Sigmoid colon (tissue), 4 donors: ENCODE results near the gene CACNA2D3.

Experiments
- EP300 ChIP-seq, 4 donors: sonication (generic); formaldehyde crosslinking; IDR thresholded peaks; one replicate each; pipeline ENCODE4 v1.6.1; 2017; ENCODE audit warnings: antibody characterized with exemption in 4 of 4
- POLR2A ChIP-seq, 2 donors: fragments of 450-650 bp; IDR thresholded peaks; one replicate each; pipeline ENCODE4 v1.6.1; 2016; ENCODE audit warnings: antibody characterized with exemption in 2 of 2, mild to moderate bottlenecking in 2 of 2, moderate library complexity in 2 of 2
- POLR2AphosphoS5 ChIP-seq, 4 donors: sonication (generic); formaldehyde crosslinking; IDR thresholded peaks; one replicate each; pipeline ENCODE4 v1.6.1; 2017; ENCODE audit warnings: antibody characterized with exemption in 4 of 4
- TF ChIP-seq, protein P1 (sequence below), 4 experiments: fragments of 450-650 bp in 3 of 4; fragments of 200-600 bp in 1 of 4; IDR thresholded peaks; one replicate each; pipeline ENCODE4 v1.5.1; 2016 to 2019; ENCODE audit warnings: antibody characterized with exemption in 4 of 4, mild to moderate bottlenecking in 3 of 4, moderate library complexity in 2 of 4

DNA sequence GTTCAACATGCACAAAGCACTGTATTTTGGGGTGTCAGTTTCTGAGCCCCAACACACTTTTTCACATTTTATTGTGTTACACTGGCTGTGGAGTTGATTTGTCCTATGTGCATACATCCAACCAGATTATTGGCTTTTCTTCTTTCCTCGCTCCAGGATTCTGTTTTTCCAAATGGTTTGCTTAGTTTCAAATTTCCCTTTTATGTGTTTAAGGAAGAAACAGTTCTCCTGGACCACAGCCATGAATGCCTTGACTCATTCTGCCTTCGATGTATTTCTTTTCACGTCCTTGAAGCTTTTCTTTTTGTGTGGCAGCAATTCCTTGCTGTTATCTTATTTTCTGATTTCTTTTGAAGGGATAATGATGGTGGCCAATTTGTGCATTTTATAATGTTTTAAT is 53.8 kb downstream of the CACNA2D3 start:
- TF ChIP-seq, protein P1, sequence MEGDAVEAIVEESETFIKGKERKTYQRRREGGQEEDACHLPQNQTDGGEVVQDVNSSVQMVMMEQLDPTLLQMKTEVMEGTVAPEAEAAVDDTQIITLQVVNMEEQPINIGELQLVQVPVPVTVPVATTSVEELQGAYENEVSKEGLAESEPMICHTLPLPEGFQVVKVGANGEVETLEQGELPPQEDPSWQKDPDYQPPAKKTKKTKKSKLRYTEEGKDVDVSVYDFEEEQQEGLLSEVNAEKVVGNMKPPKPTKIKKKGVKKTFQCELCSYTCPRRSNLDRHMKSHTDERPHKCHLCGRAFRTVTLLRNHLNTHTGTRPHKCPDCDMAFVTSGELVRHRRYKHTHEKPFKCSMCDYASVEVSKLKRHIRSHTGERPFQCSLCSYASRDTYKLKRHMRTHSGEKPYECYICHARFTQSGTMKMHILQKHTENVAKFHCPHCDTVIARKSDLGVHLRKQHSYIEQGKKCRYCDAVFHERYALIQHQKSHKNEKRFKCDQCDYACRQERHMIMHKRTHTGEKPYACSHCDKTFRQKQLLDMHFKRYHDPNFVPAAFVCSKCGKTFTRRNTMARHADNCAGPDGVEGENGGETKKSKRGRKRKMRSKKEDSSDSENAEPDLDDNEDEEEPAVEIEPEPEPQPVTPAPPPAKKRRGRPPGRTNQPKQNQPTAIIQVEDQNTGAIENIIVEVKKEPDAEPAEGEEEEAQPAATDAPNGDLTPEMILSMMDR (IDR thresholded peaks at IDR 0.05), result no peak
- no peak for TF ChIP-seq POLR2AphosphoS5 (IDR thresholded peaks at IDR 0.05)
- TF ChIP-seq EP300 (IDR thresholded peaks at IDR 0.05), result no peak
- no peak for TF ChIP-seq POLR2A (IDR thresholded peaks at IDR 0.05)
